ENCODE results near the gene GALNT1.

GRCh38 chr18:35564795-35565453, 16.6 kb upstream of the GALNT1 start:
- TF ChIP-seq CTCF (conservative IDR thresholded peaks at IDR 0.05; ENCODE audit: low read depth, low read length) (no peak), MAFK (IDR thresholded peaks at IDR 0.05; ENCODE audit: low read depth, low read length) (no peak), FOS (IDR thresholded peaks at IDR 0.05; ENCODE audit: low read depth, low read length) (no peak), MXI1 (IDR thresholded peaks at IDR 0.05; ENCODE audit: borderline replicate concordance, low read depth, low read length) (no peak), RAD21 (IDR thresholded peaks at IDR 0.05; ENCODE audit: low read length) (no peak), POLR2A (IDR thresholded peaks at IDR 0.05; ENCODE audit: low read depth, low read length) (no peak), SMC3 (IDR thresholded peaks at IDR 0.05; ENCODE audit: low read depth, low read length) (no peak)
